ENCODE results near the gene AP1M2.
"Not testable (repeated sequence)": the region's sequence is repeated elsewhere in the genome, so short reads cannot be mapped to it uniquely, and the experiment has no call there.

AP1M2 gene

GRCh38 chr19:10533646-10534386, 53.3 kb downstream of the AP1M2 start:
- DNase-seq, result no peak

GRCh38 chr19:10532457-10532856, 54.7 kb downstream of the AP1M2 start:
- no peak for DNase-seq

GRCh38 chr19:10526887-10527286, 60.2 kb downstream of the AP1M2 start:
- not testable (repeated sequence) for DNase-seq

GRCh38 chr19:10525636-10526035, 61.5 kb downstream of the AP1M2 start:
- DNase-seq, result no peak

- DNase-seq, result no peak
These were observed 63.9 kb downstream of the AP1M2 start for GRCh38 chr19:10523135-10523636.

All from NCI-H1694 (cell line).